COLO829 (cell line): Measurements from ENCODE around the gene ALPK3.

Source experiments
- DNase-seq: peaks from one replicate; pipeline ENCODE4 v3.0.0; 2012; ENCODE audit warnings: low spot score

ALPK3 gene

DNA sequence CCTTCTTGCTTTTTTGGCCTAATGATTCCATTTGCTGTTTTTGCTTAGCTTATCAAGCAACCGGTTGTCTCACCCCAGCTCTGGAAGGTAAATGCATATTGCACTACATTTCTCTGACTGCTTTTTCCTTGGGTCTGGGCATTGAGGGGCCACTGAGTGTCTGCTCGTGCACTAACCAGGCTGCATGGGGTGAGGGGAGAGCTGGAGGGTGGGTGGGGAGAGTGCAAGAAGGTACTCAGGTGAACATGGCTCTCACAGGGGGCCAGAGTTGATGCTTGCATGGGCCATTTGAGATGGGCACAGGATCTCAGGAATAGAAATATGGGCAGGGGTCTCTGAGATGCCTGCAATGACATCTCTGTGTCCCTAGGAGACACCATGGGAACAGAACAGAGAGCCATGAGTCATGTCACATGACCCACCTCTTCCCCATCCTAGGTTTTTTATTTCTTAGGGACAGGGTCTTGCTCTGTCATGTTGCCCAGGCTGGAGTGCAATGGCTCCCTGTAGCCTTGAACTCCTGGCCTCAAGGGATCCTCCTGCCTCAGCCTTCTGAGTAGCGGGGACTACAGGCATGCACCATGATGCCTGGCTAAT is 6.2 kb downstream of the ALPK3 start:
- no peak for DNase-seq

DNA sequence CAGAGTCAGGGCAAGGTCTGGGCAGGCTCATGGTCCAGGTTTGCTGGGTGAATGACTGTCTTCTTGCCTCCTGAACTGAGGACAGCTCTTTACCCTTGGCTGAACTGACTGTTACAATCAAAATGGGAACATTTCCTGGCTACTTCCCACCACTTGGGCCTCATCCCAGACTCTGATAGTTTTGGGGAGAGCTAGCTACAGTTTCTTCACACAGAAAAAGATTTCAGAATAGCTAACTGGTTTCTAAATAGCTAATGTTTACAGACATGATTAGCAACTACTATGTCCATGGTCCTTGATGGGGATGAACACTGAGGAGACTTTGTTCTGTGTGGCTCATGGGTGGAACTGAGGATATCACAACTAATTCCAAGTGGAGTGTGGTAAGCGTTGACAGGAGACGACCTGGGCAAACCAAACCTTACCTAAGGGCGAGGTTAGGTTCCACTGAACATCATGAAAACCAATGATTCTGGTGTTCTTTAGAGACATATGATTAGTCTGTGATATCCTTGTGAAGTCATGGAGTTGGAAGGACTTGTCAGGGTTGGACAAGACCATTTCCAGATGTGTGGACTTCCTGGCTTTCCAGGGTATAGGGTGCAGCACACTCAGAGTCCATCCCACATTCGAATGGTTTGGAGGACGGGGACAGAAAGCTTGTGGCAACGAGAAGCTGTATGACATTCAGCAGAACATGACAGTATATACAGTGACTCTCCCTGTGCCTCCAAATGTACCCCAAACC is 7.3 kb downstream of the ALPK3 start:
- no peak for DNase-seq

DNA sequence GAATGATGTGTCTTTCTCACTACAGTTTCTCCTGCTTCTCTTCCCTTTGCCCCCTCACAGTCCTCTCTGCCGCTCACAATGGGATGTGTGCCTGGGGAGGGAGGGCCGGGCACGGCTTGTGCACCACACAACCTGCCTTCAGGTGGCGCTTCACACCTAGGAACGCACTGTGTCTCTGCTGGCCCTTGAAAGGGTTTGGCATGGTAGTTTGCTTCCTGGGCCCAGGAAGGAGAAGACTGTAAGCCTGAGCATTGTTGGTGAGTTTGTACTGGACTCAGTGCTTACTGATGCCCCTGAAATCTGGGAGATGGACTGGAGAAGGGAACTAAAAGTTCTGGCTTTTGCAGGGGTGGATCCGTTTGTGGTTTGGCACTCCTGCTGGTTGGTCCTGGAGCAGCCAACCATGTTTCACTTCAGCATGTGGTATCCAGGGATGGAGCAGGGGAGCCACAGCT is 9.2 kb downstream of the ALPK3 start:
- DNase-seq = peak; percentile 30

DNA sequence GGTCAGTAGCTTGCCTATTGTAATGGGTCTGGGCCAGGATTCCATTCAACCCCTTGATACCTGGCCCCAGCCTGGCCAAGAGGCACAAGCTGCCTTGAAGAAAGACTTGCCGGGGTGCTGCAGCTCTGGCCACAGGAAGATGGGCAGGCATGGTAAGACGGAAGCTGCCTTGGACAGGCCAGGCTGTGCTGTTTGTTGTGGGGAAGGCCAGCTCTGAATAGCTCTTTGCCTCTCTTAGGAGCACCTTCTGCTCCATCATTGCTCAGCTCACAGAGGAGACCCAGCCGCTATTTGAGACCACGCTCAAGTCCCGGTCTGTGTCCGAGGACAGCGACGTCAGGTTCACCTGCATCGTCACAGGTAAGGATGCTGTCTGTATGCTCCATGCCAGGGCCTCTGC is 10.1 kb downstream of the ALPK3 start:
- no peak for DNase-seq

DNA sequence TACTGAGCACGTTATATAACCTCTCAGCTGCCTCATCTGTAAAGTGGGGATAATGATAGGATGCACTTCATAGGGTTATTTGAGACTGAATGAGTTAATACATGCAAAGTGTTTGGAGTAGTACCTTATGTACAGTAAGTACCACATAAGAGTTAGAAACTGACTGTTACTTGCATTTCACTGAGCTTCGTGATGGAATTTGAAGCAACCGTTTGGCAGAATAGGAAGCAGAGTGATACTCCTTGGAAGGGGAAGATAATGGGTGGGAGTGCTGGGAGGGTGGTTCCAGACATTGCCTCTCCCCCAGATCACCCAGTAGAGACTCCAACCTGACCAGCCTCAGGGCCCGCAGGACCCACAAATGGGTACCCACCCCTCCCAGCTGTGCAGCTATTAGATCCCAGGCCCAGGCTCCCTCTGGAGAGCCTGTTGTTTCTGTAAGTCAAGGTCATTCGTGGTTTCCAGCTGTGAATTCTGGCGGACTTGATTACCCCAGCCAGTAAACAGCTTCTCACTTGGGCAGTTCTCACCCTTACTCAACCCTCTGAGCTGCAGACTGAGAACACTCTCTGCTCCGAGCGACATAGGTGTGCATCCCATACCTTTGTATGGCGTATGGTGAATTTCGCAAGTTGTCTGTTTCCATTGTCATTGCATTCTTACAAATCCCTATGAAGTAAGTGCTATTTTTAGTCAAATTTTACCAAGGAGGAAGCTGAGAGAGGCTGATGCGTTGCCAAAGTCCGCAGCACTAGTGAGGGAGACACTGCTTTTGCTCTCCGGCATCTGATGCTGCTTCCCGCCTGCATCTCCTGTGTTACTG is 11.1 kb downstream of the ALPK3 start:
- DNase-seq = no peak

DNA sequence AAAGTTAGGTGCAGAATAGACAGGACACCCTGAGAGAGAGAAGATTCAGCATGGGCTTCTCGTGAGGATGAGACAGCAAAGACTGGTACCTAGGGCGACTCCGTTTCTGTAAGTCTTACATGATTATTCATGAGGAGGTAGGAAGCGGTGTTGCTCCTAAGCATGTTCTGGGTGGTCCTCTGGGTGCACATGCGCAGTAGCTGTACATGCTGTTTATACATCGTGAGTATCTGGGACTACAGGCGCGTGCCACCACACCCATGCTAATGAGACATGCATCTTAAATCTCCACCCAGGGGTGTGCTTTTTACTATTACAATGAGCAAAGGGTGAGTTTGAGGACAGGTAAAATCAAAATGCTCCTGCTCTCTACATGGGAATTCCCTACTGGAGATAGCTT is 12.3 kb downstream of the ALPK3 start:
- DNase-seq = no peak

DNA sequence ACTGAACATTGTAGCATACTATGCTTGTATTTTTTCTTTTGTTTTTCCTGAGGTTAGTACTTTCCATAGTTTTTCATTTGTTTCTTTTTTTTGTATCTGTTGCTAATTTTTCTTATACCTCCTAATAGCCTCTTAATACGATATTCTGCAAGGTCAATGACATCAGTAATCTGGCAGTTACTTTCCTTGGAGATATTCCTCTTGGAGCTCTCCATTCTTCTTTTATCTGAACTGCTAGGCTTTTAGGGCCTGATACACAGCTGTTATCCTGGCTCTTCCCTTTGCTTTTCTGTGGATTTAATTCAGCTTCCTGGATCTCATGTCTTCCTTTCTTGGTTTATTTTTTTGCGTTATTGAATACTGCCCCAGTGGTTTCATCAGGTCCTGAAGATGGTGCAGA is 12.9 kb downstream of the ALPK3 start:
- no peak for DNase-seq

DNA sequence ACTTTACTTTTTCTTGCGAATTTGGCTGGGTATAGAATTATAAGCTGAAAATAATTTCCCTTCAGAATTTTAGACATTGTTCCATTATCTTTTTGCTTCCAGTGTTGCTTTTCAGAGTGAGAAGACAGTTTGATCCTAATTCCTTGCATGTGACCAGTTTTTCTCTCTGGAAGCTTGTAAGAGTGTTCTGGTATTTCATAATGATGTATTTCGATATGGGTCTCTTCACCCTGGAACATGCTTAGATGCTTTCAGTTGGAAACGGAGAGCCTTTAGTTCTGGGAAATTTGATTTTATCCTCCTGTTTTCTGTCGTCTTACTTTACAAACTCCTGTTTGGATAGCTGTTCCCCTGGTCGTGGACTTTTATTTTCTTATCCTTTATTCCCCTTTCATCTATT is 13.9 kb downstream of the ALPK3 start:
- no peak for DNase-seq

DNA sequence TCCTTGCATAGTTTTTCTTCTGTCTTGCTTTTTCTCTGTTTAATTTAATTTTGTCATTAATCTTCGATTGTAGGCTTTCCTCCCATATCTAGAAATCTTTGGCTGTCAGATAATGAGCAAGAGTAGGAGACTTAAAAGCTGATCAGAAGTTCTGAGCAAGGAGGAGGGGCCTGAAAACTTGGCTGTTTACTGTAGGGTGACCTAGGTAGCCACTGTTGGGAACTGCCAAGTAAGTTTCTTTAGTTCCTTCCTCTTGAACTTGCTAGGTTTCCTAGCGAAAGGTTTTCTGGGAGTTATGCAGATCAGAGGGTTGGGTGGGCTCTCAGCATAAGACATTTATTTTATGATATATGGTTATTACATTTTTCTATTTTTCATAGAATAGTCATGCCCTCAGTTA is 14.5 kb downstream of the ALPK3 start:
- DNase-seq = no peak

DNA sequence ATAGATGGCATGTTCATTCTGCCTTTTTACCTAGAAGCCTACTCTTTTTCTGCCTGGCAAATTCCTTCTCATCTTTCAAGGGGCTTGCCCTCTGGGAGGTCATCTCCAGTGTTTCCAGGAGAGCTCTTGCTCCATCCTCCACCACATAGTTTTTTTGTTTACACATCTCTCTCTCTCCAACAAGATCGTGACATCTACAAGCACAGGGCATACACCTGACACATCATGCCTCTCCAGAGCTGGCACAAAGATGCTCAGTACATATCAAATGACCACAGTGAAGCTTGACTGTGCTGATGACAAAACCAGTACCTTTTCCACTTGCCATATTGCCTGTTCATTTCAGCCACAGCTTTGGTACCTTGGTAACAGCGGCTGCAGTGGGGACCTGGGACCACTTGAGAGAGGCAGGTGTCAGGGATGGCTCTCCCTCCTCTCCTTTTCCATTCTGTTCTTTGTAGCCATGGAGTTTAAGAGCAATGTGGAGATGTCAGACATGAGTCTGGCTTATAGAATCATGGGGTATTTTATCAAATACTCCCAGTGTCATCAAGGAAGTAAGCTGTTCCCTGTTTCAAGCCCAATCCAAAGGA is 15.4 kb downstream of the ALPK3 start:
- DNase-seq = no peak

DNA sequence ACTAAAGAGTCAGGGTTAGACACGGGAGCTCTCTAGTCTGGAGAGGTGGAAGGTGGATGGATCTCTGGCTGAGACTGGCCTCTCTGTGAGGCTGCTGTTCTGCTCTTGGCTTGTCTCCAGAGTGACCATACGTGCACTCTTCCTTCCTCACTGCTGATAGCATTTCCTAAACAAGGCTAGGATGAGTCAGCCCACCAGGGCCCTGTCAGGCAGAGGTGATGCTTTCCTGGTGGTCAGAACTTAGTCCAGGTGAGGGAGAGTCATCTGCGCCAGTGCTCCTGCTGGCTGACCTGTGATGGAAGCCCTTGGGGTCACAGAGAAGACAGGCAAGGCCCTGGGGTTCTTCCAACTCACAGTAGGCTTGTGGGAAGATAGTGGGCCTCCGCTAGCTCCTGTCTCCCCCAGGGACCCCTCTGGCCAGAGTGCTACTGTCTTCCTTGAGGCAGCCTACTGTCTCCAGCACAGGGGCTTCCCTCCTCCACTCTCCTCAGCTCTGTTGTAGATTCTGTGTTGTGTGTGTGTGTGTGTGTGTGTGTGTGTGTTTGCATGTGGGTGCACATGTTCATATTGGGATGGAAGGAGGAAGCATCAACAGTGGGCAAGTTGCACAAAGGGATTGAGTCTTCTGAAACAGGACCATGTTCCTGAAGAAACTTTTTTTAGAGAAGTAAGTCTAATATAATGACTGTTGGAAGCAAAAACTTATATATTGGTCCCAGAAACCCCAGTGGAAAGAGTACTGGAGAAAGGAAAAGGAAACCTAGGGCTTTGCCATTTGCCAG is 16.5 kb downstream of the ALPK3 start:
- DNase-seq = no peak

DNA sequence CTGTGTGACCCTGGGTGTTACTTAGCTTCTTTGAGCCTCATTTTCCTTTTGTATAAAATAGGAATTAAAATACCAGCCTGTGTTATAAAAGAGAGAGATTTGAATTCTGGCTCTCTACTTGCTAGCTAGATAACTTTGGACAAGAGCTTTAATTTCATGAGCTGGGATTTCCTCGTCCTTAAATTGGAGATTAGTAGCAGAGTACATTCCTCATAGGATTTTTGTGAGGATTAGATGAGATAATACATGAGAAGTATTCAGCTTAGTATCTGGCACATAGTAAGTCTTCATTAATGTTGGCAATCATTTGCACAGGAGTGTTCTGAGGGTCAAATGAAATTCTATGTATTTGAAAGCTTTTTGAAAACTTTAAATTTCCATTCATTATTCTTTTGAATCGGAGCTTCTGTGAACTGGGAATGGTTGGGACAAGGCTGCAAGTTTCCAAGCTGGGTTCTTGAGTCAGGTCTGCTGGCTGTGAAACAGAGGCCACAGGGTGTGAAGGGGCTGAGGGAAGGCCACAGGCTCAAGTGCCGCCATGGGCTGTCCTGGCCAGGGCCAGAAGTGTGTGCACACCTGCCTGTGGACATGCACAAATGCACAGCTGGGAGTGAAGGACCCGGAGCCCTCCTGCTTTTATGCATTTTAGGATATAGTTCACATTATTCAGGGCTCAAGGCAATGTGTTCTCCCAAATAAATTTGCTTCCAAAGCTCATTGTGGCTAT is 17.2 kb downstream of the ALPK3 start:
- DNase-seq = no peak

DNA sequence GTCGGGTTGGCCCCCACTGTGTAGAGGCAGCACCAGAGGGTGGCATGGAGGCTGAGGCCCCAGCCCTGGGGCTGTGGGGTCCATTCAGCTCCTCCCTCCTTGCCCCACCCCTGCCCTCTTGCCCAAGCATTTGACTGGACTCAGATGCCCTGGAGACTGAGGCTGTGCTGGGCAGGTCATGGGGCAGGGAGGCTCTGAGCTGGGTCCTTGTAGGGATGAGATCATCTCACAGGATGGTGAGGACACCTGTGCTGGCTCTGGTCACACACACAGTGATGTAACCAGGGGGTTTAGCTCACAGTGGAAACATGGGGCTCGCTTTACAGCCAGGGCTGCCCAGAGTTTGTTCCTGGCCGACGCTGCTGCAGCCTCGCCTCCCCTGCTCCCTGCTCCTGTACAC is 17.8 kb downstream of the ALPK3 start:
- no peak for DNase-seq

DNA sequence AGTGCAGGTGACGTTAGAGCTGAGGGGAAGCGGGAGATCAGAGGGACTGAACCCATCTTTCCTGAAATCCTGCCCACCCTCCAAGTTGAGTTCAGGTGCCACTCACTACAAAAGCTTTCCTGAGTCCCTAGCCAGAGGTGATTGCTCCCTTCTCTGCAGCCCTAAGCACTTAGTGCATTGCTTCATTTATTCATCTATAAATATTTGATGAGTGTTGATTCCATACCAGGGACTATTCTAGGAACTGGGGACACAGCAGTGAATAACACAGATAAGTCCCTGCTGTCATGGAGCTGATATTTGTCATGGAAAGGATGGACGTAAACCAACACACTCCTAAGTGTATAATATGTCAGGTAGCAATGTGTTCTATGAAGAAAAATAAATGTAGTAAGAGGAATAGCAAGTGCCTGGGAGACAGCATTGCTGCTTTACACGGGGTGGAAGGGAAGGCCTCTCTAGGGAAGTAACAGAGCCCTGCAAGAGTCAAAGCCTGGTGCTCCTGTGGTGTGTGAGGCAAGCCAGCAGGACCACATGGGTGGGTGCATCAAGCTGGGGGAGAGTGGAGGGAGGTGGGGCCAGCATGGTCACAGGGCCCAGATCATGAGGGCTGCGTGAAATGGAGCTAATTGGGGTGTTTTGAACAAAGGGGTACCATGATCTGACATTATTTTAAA is 18.6 kb downstream of the ALPK3 start:
- no peak for DNase-seq

DNA sequence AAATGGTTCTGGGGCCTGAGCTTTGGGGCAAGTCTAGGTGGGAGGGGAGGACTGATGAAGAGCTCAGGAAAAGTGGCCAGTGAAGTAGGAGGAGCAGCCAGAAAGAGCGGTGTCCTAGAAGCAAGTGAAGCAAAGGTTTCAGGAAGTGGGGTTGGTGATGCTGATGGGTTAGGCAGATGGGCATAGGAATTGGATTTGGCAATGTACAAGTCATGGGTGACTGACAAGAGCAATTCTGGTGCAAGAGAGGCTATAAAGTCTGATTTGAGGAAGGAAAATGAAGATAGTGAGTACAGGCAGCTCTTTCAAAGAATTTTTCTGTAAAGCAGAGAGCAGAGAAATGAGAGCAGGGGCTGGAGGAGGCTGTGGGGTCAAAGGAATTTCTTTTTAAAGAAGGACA is 19.7 kb downstream of the ALPK3 start:
- no peak for DNase-seq

DNA sequence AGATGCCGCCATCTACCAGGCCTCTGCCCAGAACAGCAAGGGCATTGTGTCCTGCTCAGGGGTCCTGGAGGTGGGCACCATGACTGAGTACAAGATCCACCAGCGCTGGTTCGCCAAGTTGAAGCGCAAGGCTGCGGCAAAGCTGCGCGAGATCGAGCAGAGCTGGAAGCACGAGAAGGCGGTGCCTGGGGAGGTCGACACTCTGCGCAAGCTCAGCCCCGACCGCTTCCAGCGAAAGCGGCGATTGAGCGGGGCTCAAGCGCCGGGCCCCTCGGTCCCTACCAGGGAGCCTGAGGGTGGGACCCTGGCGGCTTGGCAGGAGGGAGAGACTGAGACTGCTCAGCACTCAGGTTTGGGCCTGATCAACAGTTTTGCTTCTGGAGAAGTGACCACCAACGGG is 22.6 kb downstream of the ALPK3 start:
- no peak for DNase-seq

DNA sequence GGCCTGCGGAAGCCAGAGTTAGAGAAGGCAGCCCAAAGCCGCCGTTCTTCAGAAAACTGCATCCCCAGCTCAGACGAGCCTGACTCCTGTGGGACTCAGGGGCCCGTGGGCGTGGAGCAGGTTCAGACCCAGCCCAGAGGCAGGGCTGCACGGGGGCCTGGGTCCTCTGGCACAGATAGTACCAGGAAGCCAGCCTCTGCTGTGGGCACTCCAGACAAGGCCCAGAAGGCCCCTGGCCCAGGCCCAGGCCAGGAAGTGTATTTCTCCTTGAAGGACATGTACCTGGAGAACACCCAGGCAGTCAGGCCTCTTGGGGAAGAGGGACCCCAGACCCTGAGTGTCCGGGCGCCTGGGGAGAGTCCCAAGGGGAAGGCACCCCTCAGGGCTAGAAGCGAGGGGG is 23.1 kb downstream of the ALPK3 start:
- DNase-seq = no peak

DNA sequence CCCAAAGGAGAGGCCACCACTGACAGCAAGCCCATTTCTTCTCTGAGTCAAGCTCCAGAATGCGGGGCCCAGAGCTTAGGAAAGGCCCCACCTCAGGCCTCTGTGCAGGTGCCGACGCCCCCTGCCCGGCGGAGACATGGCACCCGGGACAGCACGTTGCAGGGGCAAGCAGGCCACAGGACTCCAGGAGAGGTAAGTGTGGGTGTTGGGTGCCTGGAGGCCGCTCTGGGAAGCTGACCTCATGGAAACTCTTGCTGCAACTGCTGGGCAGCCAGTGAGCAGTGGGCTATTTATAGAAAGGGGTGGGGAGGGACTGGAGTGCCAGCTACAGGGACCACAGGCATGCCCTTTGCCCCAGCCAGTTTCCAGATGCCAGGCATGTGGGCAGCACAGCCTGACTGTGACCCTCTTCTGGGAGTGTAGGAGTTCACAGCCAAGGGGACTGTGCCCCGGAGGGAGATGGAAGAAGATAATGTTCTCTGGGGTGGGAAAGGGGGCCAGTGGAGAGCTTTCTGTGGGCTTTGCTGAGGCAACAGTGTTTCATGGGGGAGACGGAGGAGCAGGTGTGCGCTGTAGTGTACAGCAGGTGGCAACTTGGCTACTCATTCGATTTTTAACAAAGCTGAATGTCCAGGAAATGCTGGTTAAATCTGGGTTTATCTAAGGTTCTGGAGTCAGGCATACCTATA is 23.7 kb downstream of the ALPK3 start:
- DNase-seq = peak; percentile 40

DNA sequence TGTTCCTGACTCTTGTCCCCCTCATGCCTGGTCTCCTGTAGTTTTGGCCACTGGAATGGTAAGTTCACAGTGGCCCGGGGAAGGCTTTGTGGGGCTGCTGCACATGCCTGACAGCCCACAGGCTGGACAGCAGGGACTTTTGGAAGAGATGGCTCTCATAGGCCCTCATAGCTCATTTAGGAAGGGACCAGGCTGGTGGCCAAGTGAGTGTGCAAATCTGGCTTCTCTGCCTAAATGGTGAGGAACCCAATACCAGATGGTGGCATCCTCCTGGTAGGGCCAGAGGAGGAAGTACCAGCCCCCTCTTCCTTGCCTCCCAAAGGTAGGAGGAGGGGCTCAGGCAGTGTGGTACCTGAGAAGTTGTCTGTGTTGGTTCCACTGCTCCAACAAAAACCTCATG is 25.6 kb downstream of the ALPK3 start:
- no peak for DNase-seq

DNA sequence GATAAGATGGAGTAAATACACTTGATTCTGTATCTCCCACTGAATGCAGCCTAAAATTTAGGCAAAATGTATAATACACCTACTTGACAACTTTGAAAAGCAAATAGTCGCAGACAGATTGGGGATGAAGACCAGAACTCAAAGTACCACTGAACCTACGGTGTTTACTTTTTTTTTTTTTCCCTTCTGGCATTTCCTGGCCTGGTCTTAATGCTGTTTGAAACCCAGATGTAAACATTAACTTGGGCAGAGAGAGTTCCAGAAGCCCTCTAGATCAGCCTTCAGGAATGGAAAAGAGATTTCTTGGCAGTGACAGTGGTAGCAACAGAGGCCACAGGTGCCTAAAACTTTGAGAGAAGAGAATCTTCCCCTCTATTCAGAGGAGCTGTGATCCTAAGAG is 27.8 kb downstream of the ALPK3 start:
- DNase-seq = no peak
